Neural progenitor cell (in vitro differentiated cells): Measurements from ENCODE around the gene DEFB115.

Source experiments
- EZH2 ChIP-seq: fragments of 200-600 bp; sonication (generic); IDR thresholded peaks from 2 replicates; pipeline ENCODE4 v1.6.1; 2017; ENCODE audit warnings: antibody characterized with exemption, mild to moderate bottlenecking, moderate library complexity
- TF ChIP-seq, protein P1 (sequence below): fragments of 200-600 bp; sonication (generic); IDR thresholded peaks from 2 replicates; pipeline ENCODE4 v1.5.1; 2017; ENCODE audit warnings: antibody characterized with exemption, mild to moderate bottlenecking

- TF ChIP-seq, protein P1, sequence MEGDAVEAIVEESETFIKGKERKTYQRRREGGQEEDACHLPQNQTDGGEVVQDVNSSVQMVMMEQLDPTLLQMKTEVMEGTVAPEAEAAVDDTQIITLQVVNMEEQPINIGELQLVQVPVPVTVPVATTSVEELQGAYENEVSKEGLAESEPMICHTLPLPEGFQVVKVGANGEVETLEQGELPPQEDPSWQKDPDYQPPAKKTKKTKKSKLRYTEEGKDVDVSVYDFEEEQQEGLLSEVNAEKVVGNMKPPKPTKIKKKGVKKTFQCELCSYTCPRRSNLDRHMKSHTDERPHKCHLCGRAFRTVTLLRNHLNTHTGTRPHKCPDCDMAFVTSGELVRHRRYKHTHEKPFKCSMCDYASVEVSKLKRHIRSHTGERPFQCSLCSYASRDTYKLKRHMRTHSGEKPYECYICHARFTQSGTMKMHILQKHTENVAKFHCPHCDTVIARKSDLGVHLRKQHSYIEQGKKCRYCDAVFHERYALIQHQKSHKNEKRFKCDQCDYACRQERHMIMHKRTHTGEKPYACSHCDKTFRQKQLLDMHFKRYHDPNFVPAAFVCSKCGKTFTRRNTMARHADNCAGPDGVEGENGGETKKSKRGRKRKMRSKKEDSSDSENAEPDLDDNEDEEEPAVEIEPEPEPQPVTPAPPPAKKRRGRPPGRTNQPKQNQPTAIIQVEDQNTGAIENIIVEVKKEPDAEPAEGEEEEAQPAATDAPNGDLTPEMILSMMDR, result peak; percentile 39
- no peak for TF ChIP-seq EZH2
Measured at GRCh38 chr20:31260326-31260932, 3.0 kb downstream of the DEFB115 start.
